HG02678 (cell line): ENCODE measurements around the gene NUP43.
"Not testable (repeated sequence)": the region's sequence is repeated elsewhere in the genome, so short reads cannot be mapped to it uniquely, and the experiment has no call there.

Experiments used
- ATAC-seq: cut with Tn5 transposase; IDR thresholded peaks from one replicate; pipeline ENCODE4 v1.9.1; 2021; ENCODE audit warnings: mild to moderate bottlenecking, moderate library complexity; ENCODE audit not compliant: unreplicated experiment

Gene NUP43

DNA sequence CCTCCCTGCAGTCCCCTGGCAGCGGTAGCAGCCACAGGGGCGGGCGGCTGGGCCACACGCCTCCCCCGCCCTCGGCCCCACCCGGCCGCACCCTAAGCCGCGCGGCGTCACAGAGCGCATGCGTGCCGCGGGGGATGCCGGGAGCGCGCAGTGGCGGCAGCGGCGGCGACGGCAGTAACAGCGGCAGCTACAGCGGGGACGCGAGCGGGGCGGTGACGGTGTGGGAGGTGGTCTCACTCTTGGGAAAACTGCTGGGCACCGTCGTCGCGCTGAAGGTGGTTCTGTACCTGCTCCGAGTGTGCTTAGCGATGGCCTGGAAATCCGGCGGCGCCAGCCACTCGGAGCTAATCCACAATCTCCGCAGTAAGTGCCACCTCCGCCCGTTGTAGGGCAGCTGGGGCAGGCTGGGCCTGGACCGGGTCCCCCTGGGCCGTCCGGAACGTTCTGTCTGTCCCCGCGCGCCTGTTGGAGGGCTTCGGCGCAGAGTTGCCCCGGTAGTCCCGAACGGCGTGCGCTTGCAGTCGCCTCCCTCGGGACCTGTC, 3.3 kb upstream of the NUP43 start, which contains the start of gene PCMT1:
Gene PCMT1 (plus strand): TSS at position 148 of the 542 bp plus-strand sequence. CDS start 161 bp downstream, at position 309.
- ATAC-seq: peak; percentile 88

DNA sequence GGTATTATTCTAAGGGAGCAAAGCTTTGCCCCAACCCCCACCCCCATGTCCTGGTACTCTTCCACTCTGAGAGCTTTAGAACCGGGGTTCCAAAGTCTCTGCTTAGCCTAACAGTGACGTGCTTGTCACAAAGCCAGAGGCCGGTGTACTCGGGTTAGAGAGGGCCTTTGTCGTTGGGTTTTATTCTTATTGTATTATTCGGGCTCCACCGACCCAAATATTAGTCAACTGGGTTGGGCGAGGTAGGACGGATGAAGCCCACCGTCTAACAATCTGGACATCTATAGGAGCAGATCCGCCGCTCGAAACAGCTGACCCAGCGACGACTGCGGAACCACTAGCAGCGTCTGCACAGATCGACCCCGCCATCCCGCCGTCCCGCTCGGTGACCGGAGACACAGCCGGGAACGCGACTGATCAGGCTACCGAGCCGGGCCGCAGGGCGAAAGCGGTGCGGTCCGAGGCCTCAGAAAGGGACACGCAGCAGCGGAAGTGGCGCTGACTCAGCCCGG, 2.8 kb upstream of the NUP43 start:
- not testable (repeated sequence) for ATAC-seq

DNA sequence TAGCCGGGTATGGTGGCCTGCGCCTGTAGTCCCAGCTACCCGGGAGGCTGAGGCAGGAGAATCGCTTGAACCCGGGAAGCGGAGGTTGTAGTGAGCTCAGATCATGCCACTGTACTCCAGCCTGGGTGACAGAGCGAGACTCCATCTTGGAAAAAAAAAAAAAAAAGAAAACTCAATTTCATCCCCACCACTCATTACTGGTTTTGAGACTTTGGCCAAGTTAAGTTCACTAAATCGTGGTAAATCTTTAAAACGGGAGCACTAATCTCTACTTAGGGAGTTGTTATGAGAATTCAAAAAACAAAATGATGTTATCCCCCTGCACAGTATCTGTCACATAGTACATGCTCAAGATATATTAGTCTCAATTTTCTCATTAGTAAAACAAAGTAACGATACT, 1.1 kb downstream of the NUP43 start:
- not testable (repeated sequence) for ATAC-seq

DNA sequence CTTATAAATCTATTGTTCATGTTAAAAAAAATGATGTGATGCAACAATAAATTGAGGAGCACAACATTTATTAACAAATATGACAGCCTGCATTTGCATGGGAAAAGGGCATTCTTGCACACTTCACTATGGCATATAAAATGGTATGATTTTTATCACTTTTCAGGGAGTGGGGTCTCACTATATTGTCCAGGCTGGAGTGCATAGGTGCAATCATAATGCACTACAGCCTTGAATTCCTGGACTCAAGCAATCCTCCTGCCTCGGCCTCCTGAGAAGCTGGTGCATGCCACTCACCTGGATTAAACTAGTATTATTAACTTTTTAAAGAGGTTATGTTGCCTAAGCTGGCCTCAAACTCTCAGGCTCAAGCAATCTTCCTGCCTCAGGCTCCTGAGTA, 11.4 kb downstream of the NUP43 start:
- ATAC-seq: no peak

DNA sequence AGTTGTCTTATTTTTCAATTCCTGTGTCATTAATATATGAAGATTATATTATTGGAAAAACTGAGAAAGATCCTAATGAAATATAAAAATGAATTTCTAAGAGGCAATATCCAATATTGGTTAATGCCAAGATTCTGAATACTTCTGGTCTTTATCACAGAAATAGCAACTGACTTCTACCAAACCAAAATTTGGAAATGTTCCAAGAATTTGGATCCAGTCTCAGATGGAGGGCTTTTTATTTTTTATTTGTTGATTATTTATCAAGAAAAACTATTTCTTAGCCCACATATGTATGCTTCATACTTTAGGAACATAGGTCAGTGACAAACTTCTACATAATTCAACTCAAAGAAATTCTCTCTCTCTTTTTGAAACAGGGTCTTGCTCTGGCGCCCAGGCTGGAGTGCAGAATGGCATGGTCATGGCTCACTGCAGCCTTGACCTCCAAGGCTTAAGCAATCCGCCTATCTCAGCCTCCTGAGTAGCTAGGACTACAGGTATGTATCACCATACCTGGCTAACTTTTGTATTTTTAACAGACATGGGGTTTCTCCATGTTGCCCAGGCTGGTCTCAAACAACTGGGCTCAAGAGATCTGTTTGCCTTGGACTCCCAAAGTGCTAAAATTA, 13.1 kb downstream of the NUP43 start:
- ATAC-seq: no peak

DNA sequence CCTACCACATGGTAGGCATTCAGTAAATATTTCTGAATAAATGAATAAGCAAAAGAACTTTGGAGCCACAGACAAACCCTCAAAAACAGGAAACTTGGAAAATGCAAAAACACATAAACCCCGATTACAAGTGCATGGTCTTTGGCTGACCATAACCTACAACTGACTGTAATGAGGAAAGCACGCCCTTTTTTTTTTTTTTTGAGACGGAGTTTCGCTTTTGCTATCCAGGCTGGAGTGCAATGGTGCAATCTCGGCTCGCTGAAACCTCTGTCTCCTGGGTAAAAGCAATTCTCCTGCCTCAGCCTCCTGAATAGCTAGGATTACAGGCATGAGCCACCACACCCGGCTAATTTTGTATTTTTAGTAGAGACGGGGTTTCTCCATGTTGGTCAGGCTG, 16.5 kb downstream of the NUP43 start:
- no peak for ATAC-seq

DNA sequence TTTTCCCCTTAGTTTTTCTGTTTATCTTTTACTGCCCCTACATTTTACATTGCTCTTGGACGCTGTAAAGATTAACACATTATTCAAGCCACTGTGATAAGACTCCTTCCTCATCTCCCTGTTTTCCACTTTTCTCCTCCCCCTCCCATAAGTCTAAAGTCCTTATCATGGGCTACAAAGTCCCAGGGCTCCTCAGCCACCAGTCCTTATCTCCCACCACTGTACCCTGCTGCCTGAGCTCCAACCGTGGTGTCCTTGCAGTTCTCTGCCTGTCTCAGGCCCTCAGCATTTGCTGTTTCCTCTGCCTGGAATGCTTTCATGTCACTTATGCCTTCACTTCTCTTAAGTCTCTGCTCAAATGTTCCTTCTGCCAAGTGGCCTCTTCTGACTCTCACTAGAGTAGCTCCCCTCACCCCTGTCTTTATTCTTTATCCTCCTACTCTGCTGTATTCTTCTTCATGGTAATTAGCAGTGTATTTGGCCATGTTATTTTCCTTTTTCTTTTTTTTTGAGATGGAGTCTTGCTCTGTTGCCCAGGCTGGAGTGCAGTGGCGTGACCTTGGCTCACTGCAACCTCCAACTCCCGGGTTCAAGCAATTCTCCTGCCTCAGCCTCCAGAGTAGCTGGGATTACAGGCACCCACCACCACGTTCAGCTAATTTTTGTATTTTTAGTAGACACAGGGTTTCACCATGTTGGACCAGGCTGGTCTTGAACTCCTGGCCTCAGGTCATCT, 17.7 kb downstream of the NUP43 start:
- ATAC-seq: no peak

DNA sequence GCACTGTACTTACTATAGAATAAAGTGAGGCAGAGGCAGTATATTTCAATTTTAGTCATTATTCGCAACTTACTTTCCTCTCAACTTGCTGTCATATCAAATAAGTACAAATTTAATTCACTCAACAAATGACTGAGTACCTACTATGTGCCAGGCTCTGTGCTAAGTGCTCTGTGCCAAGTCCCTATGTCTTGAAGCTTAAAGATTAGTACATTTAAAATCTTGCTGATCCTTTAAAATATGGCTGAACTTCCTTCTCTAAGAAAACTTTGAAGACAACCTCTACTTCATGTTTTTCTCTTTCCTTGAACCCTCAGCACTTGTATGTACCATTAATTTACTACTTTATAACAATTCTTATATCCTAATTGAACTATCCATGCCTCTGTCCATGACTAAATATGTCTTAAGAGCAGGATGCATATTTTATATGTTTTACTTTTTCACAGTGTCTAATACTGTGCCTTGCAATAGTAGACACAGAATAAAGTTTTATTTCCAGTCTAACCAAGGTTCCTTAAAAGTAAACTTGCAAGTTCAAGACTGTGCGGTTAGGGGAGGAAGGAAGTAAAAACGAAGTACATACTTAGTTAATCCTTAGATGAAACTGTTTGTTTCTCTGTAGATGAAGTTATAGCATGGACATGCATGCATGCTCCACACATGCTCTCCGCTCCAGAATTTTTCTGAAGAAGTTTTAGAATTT, 18.4 kb downstream of the NUP43 start:
- ATAC-seq: no peak

DNA sequence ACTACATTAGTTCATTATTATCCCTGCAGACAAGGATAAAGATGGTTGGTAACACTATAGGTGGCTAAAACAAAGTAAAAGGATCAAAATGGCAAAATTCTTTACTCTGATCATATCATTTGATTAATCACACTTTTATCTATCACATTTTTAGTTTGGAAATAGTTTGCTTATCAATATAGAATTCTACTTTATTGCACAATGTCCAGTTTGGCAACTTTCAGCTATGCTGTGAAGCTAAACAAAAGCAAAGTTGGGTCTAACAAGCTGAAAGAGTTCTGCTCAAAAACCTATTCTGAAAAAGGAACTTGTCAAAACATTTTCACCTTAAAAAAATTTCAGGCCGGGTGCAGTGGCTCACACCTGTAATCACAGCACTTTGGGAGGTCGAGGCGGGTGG, 20.5 kb downstream of the NUP43 start:
- no peak for ATAC-seq

DNA sequence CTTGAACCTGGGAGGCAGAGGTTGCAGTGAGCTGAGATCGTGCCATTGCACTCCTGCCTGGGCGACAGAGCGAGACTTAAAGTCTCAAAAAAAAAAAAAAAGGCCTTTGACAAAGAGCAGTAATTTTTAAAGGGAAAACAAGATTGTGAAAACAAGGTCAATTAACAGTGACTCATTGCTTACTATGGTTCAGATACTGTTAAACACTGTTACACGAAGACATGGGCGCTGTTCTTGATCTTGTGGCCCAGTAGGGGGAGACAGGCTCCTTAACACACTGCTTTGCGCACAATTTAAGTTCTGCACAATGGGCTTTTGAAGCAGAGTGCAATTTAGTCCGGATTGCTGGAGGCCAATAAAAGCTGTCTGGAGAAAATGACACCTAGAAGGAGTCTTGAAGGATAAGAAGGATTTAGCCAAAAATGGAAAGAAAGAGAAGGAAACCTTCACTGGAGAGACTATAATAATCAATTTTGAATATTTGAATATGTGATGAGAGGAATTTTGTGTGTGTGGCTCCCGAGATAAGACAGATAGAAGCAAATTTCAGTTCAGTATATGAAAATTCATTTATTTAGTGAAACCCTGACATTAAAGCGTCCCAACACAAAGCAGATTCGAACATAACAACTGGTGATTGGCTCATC, 22.4 kb downstream of the NUP43 start:
- ATAC-seq: peak; percentile 74

DNA sequence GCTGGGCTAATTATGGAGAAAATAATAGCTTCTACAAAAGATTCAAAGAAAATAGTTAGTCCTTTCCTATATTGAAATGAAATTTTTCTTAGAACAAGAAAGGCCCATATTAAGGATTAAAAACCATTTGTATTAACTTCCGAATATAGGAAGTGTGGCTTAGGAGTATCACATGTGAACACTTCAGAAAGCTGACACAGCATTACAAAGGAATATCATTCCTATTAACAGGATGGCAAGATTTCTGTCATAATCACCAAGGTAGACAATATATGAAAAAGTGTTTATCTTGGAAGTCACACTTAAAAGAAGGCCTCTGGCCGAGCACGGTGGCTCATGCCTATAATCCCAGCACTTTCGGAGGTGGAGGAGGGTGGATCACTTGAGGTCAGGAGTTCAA, 23.1 kb downstream of the NUP43 start:
- ATAC-seq: no peak

DNA sequence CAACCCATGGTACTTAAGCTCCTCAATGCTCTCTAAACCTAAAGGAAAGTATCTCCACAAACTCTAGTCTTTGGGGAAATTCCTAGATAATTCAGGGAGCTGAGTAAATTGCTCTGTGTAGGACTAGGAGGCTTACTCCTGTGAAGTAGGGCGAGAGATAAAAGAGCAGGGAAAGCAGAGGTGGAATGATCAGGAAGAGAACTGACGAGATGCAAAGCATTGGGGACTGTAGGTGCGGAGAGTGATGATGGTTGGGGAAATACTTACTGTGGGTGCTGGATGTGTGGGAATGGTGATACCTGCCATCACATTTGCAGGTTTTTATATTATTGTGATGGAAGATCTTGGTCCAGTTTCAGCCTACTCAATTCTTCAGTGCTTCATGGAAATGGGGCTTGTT, 26.8 kb downstream of the NUP43 start:
- ATAC-seq: no peak

DNA sequence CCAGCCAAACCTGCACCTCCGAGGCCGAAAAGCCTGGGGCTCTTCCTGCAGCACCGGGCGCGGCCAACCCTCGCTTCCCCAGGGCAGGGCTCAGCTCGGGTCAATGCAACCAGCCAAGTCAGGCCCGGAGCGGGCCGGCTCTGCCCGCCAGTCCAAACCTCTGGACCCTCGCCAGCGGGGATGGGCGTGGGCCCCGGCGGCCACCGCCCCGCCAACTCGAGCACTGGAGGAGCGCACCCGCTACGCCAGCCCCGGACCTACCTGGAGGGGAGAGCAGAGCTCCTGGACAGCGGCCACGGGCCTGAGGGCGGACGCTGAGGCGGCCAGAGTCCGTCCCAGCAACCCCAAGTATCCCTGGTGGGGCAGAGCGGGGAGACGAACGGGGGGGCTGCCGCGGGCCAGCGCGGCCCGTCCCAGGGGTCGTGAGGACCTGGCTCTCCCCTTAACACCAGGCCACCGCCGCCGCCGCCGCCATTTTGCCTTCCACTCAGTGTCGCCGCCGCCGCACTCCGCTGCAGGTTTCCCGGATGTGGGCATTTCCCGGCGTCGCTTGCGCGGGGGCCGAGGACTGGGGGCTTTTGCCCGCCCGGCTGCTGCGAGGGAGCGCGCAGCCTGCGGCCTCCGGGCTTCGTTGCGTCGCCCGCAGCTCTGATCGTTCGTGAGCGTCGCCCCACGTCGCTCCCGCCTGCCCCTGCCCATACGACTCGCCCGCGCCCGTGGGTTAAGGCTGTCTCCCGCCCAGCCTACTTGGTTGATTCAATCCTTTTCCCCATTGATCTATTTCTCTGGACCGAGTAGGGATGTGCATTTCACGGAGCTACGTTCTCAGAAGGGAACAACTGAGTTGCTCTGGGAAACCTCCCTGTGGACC, 28.5 kb downstream of the NUP43 start, which contains the start of gene LATS1:
Gene LATS1 (minus strand): TSS at position 514 of the 871 bp plus-strand sequence. CDS start 15,975 bp downstream, outside the sequence.
- ATAC-seq: peak; percentile 87

DNA sequence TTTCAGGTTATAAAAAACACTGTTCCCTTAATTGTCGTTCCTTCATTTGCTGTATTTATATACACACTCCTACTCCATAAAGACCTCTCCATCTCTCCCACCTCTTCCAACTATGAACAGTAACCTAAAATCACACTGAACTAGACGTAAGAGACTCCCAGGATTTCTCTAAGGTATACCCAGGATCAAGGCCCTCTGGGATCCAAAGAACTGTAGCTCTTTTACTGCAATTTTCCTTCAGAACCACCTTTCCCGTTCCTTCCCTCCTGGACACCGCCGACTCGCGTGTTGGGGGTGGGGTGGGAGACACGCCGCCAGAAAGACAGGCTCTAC, 29.1 kb downstream of the NUP43 start:
- ATAC-seq: no peak

DNA sequence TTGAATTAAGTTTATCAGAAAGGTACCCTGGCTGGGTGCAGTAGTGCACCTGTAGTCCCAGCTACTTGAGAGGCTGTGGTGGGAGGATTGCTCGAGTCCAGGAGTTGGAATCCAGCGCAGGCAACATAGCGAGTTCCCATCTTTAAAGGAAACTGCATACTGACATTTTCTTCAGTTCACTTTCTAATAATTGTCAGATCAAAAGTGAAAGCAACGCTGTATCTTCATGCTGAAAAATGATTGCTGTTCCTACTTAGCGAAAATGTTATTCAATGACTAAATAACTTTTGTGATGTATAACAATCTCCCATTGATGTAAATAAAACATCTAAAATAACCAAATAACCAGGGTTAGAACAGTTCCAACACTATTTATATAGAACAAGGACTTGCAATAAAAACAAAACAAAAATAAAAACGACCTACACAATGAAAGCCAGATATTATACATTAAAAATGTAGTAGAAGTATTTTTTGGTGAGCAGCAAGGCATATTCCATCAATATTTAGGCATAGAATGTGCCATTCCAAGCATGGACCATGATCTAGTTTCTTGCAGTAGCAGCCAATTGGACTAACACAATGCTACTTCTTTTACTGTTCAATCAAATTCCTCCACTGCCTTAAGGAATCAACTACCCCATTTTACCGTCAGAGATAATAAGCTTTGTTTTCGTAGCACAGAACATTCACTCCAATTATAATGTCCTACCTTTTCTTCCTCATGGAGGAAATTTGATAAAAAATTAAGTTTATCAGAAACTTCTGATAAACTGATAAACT, 30.0 kb downstream of the NUP43 start:
- ATAC-seq: no peak

DNA sequence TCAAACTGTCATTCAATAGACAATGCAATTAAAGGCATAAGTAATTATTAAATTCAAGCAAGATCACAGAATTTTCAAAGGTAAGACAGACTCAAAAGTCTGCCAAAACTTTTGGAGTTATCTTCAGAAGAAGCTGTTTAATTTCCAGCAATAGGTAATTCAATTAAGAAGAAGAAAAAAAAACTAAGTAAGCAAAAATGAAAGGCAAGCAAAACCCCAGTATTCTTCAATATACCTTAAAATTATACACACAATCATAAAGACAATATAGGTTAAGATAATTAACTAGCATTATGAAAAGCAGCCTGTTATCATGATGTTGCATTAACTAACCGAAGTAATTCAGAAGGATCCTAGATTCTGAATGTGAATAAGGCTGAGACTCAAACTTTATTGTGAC, 31.9 kb downstream of the NUP43 start:
- ATAC-seq: no peak

DNA sequence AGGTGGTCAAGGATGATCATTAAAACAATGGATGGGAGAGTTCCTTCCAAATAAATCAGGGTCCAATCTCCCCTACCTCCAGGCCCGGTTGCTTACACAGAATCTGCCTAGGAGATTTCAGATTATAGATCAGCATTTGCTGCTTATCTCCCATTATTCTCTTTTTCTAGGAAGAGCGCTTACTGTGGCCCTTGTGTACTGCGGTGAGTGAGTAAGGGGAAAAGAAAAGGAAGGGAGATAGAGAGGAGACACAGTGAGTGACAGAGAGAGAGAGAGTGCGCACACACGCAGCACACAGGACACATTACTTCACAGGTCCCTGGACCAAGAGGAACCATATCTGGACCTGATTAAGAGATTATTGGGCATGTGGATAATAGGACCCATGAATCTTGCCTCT, 34.6 kb downstream of the NUP43 start:
- ATAC-seq: no peak

DNA sequence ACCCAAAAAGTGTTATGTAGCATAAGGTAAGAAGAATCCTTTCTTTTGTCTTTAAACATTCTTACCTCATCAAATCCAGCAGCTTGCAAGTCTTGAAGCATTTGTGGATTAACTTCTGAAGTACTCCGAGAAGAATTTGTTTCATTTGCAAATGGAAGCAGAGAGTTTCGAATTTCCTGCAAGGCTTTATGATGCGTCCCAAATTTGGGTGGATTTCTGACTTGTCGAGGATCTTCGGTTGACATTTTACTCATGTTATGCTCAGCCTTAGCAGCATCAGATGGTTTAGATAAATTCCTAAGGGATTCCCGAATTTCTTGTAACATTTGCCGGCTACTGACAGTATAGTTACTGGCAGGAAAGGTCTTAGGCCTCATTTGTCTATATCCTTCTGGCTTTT, 44.6 kb downstream of the NUP43 start:
- ATAC-seq: no peak

DNA sequence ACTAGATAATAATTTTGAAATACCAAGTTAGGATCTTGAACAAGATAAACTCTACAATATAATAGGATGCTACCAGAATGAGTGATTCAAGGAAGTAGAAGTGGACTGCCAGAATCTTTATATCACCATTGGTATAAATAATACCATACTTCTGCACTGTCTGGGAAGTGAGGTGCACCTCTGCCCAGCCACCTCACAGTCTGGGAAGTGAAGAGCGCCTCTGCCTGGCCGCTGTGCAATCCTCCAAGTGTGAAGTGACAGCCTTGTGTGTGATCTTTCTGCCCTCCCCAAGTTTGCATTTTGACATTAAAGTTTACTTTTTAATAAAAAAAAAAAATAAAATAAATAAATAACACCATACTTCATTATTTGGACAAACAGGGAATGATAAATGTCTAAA, 47.2 kb downstream of the NUP43 start:
- no peak for ATAC-seq
